Thoracic aorta (tissue), 2 donors: ENCODE data around the gene PQBP1. TPM values are rescaled to one million over a fixed set of nuclear protein-coding genes. Genes with fewer than 3 reads are reported as not detected.
"Not testable (repeated sequence)": the region's sequence is repeated elsewhere in the genome, so short reads cannot be mapped to it uniquely, and the experiment has no call there.

Experiments
- ATAC-seq: fragments of 150-250 bp; one replicate; pipeline ENCODE4 v1.8.0; 2017; ENCODE audit warnings: low read depth; ENCODE audit not compliant: insufficient number of reproducible peaks, low FRiP score
- DNase-seq: peaks from one replicate; pipeline ENCODE4 v3.0.0-alpha.2; 2020; ENCODE audit warnings: low spot score
- H3K27ac ChIP-seq, 2 donors: fragments of 200-600 bp; sonication (generic); 1 replicate in 1 of 2; 2 replicates in 1 of 2; pipeline ENCODE4 v1.5.1; 2016; ENCODE audit warnings: mild to moderate bottlenecking in 2 of 2, moderate library complexity in 2 of 2
- H3K27me3 ChIP-seq: fragments of 200-600 bp; sonication (generic); replicated peaks from 2 replicates; pipeline ENCODE4 v1.6.0; 2016; ENCODE audit warnings: mild to moderate bottlenecking; ENCODE audit not compliant: insufficient read depth
- H3K36me3 ChIP-seq: fragments of 200-600 bp; sonication (generic); one replicate; pipeline ENCODE4 v1.5.1; 2016
- H3K4me1 ChIP-seq, 2 donors: fragments of 200-600 bp; sonication (generic); 1 replicate in 1 of 2; 2 replicates in 1 of 2; pipeline versions ENCODE4 v1.5.1 to v1.6.0; 2016; ENCODE audit warnings: low read depth in 2 of 2, mild to moderate bottlenecking in 1 of 2; ENCODE audit not compliant: control insufficient read depth in 1 of 2
- H3K4me3 ChIP-seq: fragments of 200-600 bp; sonication (generic); 2 replicates; pipeline ENCODE4 v1.5.1; 2016; ENCODE audit warnings: mild to moderate bottlenecking
- H3K9me3 ChIP-seq: fragments of 200-600 bp; sonication (generic); 2 replicates; pipeline ENCODE4 v1.5.1; 2016
- CTCF ChIP-seq: fragments of 200-600 bp; sonication (generic); IDR thresholded peaks from one replicate; pipeline ENCODE4 v1.5.1; 2019; ENCODE audit warnings: antibody characterized with exemption
- total RNA-seq, 2 donors: library from RNA; depleted of rRNA; stranded (reverse); fragments of >200 nt; gene quantifications; one replicate each; pipeline versions ENCODE4 v1.1.0 to v1.2.3, GENCODE V29; 2016

Gene PQBP1
- total RNA-seq, 2 donors from 2014 or later = 37.5 to 60.2 TPM

GRCh38 chrX:48864210-48864609, 33.5 kb upstream of the PQBP1 start:
- no peak for DNase-seq
- H3K4me1 ChIP-seq = no peaks in the 10 kb centered on the region
- no peaks in the 10 kb centered on the region for H3K36me3 ChIP-seq
- no peaks in the 10 kb centered on the region for H3K27me3 ChIP-seq
- no peaks in the 10 kb centered on the region for H3K9me3 ChIP-seq
- ATAC-seq = no peak
- H3K4me3 ChIP-seq = no peak overlapping the region
- TF ChIP-seq CTCF = no peak
- no peak overlapping the region for H3K27ac ChIP-seq

- H3K27ac ChIP-seq, ATAC-seq, H3K27me3 ChIP-seq, H3K4me1 ChIP-seq, H3K36me3 ChIP-seq, H3K9me3 ChIP-seq, H3K4me3 ChIP-seq, DNase-seq: not testable (repeated sequence)
Observed at GRCh38 chrX:48872017-48872416, 25.7 kb upstream of the PQBP1 start.

GRCh38 chrX:48876944-48877343, 20.8 kb upstream of the PQBP1 start:
- not testable (repeated sequence) for H3K4me3 ChIP-seq, ATAC-seq, H3K36me3 ChIP-seq, DNase-seq, H3K27me3 ChIP-seq, H3K4me1 ChIP-seq, H3K27ac ChIP-seq, H3K9me3 ChIP-seq

- DNase-seq = no peak
- no peak for TF ChIP-seq CTCF
- no peaks in the 10 kb centered on the region for H3K9me3 ChIP-seq
- no peaks in the 10 kb centered on the region for H3K4me1 ChIP-seq
- H3K27me3 ChIP-seq = no peaks in the 10 kb centered on the region
- H3K4me3 ChIP-seq = no peak overlapping the region
- no peak for ATAC-seq
- no peaks in the 10 kb centered on the region for H3K36me3 ChIP-seq
- H3K27ac ChIP-seq = no peak overlapping the region
Observed at GRCh38 chrX:48883729-48884128, 14.0 kb upstream of the PQBP1 start.

- not testable (repeated sequence) for H3K9me3 ChIP-seq, H3K4me1 ChIP-seq, H3K27me3 ChIP-seq, ATAC-seq, H3K36me3 ChIP-seq, DNase-seq, H3K27ac ChIP-seq, H3K4me3 ChIP-seq
Observed at GRCh38 chrX:48886586-48886985, 11.1 kb upstream of the PQBP1 start.

GRCh38 chrX:48890296-48890925, 7.3 kb upstream of the PQBP1 start:
- Histone ChIP-seq H3K4me1 (peaks cover 0 to 10% of the 10 kb centered on the region in 2 donors), H3K4me3 (peak overlapping the region; percentile 85), H3K36me3 (no peaks in the 10 kb centered on the region), H3K9me3 (no peaks in the 10 kb centered on the region), H3K27ac (no peak overlapping the region), H3K27me3 (no peaks in the 10 kb centered on the region)
- ATAC-seq = no peak
- no peak for TF ChIP-seq CTCF
- DNase-seq = no peak

GRCh38 chrX:48890934-48891401, 6.8 kb upstream of the PQBP1 start:
- no peaks in the 10 kb centered on the region for H3K9me3 ChIP-seq
- ATAC-seq (no peak), DNase-seq (no peak)
- no peaks in the 10 kb centered on the region for H3K36me3 ChIP-seq
- H3K27ac ChIP-seq = peak overlapping the region; percentile 56 to 73
- no peak for TF ChIP-seq CTCF
- no peaks in the 10 kb centered on the region for H3K27me3 ChIP-seq
- H3K4me3 ChIP-seq = peak overlapping the region; percentile 85
- H3K4me1 ChIP-seq = peaks cover 0 to 10% of the 10 kb centered on the region in 2 donors
